SK-N-SH (cell line): ENCODE results near the gene SLC25A4. TPM values are rescaled to one million over a fixed set of nuclear protein-coding genes. Genes with fewer than 3 reads are reported as not detected.

Experiments used
- CTCF ChIA-PET: fragments of 300-600, 350-600 bp; formaldehyde crosslinking; extraction: SDS; loops from one replicate; lab custom pipeline; 2021; lab: Yijun Ruan, JAX
- POLR2A ChIA-PET: fragments of 350-600 bp; sonication (Branson Sonifier 250); formaldehyde crosslinking; extraction: SDS; loops from one replicate; lab custom pipeline; 2020; ENCODE audit warnings: antibody characterized with exemption, inconsistent platforms; lab: Yijun Ruan, JAX
- DNase-seq: peaks from one replicate; pipeline ENCODE4 v3.0.0; 2012
- H2AFZ ChIP-seq: fragments of 200-600 bp; sonication (generic); 2 replicates; pipeline ENCODE4 v1.8.1; 2016; ENCODE audit warnings: antibody characterized with exemption, mild to moderate bottlenecking, low read depth
- H3F3A ChIP-seq: fragments of 200-600 bp; sonication (generic); replicated peaks from 2 replicates; pipeline ENCODE3; 2016; ENCODE audit warnings: antibody characterized with exemption, mild to moderate bottlenecking; ENCODE audit not compliant: insufficient read depth
- H3K27ac ChIP-seq, 2 experiments: fragments of 200-500 bp in 1 of 2; fragments of 200-600 bp in 1 of 2; sonication (Bioruptor generic) in 1 of 2; sonication (generic), shearing (Covaris generic) in 1 of 2; 2 replicates each; pipeline versions ENCODE4 v1.5.1 to v1.6.1; 2014 to 2016; ENCODE audit warnings: low read depth in 2 of 2, inconsistent platforms in 1 of 2, low read length in 1 of 2, mild to moderate bottlenecking in 1 of 2, mixed read lengths in 1 of 2
- H3K27me3 ChIP-seq: fragments of 200-600 bp; sonication (generic), shearing (Covaris generic); 2 replicates; pipeline ENCODE4 v1.6.1; 2016; ENCODE audit warnings: mixed run types; ENCODE audit not compliant: insufficient read depth
- H3K36me3 ChIP-seq, 2 experiments: fragments of 200-500 bp in 1 of 2; fragments of 200-600 bp in 1 of 2; sonication (Bioruptor generic) in 1 of 2; sonication (generic) in 1 of 2; replicated peaks in 1 of 2; 2 replicates each; pipeline versions ENCODE3 to v1.5.1; 2014 to 2016; ENCODE audit warnings: low read length in 1 of 2, mild to moderate bottlenecking in 1 of 2; ENCODE audit not compliant: insufficient read depth in 2 of 2, control insufficient read depth in 1 of 2
- H3K4me1 ChIP-seq, 2 experiments: fragments of 200-500 bp in 1 of 2; fragments of 200-600 bp in 1 of 2; sonication (Bioruptor generic) in 1 of 2; sonication (generic), shearing (Covaris generic) in 1 of 2; 2 replicates each; pipeline versions ENCODE4 v1.5.1 to v1.6.1; 2014 to 2016; ENCODE audit warnings: low read depth in 1 of 2, low read length in 1 of 2, mixed run types in 1 of 2; ENCODE audit not compliant: insufficient read depth in 2 of 2, control insufficient read depth in 1 of 2
- H3K4me2 ChIP-seq: fragments of 200-600 bp; sonication (generic), shearing (Covaris generic); 2 replicates; pipeline ENCODE4 v1.6.1; 2017; ENCODE audit warnings: mixed run types
- H3K4me3 ChIP-seq, 2 experiments: fragments of 200-500 bp in 1 of 2; fragments of 200-600 bp in 1 of 2; sonication (Bioruptor generic) in 1 of 2; sonication (generic), shearing (Covaris generic) in 1 of 2; 2 replicates each; pipeline versions ENCODE4 v1.5.1 to v1.8.1; 2014 to 2016; ENCODE audit warnings: low read depth in 2 of 2, inconsistent platforms in 1 of 2, low read length in 1 of 2, mild to moderate bottlenecking in 1 of 2, mixed read lengths in 1 of 2, moderate library complexity in 1 of 2
- H3K79me2 ChIP-seq: fragments of 200-600 bp; sonication (generic); 2 replicates; pipeline ENCODE4 v1.8.1; 2017; ENCODE audit warnings: mild to moderate bottlenecking; ENCODE audit not compliant: insufficient read depth
- H3K9ac ChIP-seq: fragments of 200-600 bp; sonication (generic); 2 replicates; pipeline ENCODE4 v1.6.1; 2017; ENCODE audit warnings: mixed run types
- H3K9me2 ChIP-seq: fragments of 200-600 bp; sonication (generic); 2 replicates; pipeline ENCODE4 v1.6.1; 2017; ENCODE audit warnings: mixed run types
- H3K9me3 ChIP-seq: fragments of 200-600 bp; sonication (generic); 2 replicates; pipeline ENCODE4 v1.6.1; 2017; ENCODE audit warnings: mixed run types, mild to moderate bottlenecking, moderate library complexity
- H4K20me1 ChIP-seq: fragments of 200-600 bp; sonication (generic); 2 replicates; pipeline ENCODE4 v1.6.1; 2017; ENCODE audit warnings: mild to moderate bottlenecking, mixed run types; ENCODE audit not compliant: insufficient read depth
- CHD2 ChIP-seq: fragments of 150-350 bp; IDR thresholded peaks from 2 replicates; pipeline ENCODE4 v1.6.1; 2018; ENCODE audit warnings: low read length; ENCODE audit not compliant: partially characterized antibody
- EZH2phosphoT487 ChIP-seq: fragments of 200-600 bp; sonication (generic); IDR thresholded peaks from 2 replicates; pipeline ENCODE4 v1.6.1; 2017; ENCODE audit warnings: low read depth, mixed run types, mild to moderate bottlenecking, antibody characterized with exemption, moderate library complexity, borderline replicate concordance
- FOSL2 ChIP-seq: IDR thresholded peaks from 2 replicates; pipeline ENCODE4 v1.4.0; 2012; ENCODE audit warnings: low read depth, mild to moderate bottlenecking, moderate library complexity, borderline replicate concordance
- FOXJ3 ChIP-seq: sonication (generic); formaldehyde crosslinking; IDR thresholded peaks from 2 replicates; pipeline ENCODE4 v1.5.1; 2020; ENCODE audit warnings: mild to moderate bottlenecking, missing genetic modification reagents
- GATA2 ChIP-seq: sonication (generic); formaldehyde crosslinking; IDR thresholded peaks from 2 replicates; pipeline ENCODE4 v1.5.0; 2020; ENCODE audit warnings: mild to moderate bottlenecking, missing genetic modification reagents
- IRF3 ChIP-seq: fragments of 150-350 bp; IDR thresholded peaks from 2 replicates; pipeline ENCODE4 v1.6.1; 2016; ENCODE audit warnings: mild to moderate bottlenecking, low read depth, low read length
- MAX ChIP-seq: IDR thresholded peaks from 2 replicates; pipeline ENCODE4 v1.4.0; 2012; ENCODE audit warnings: low read depth
- MXI1 ChIP-seq: IDR thresholded peaks from 2 replicates; pipeline ENCODE4 v1.6.1; 2012; ENCODE audit warnings: mild to moderate bottlenecking, low read depth, low read length, improper control_type of control experiment
- POLR2AphosphoS5 ChIP-seq: IDR thresholded peaks from 2 replicates; pipeline ENCODE4 v1.6.1; 2012; ENCODE audit warnings: low read depth, low read length
- RAD21 ChIP-seq: IDR thresholded peaks from 2 replicates; pipeline ENCODE4 v1.6.1; 2012; ENCODE audit warnings: mild to moderate bottlenecking, low read length
- RXRA ChIP-seq: IDR thresholded peaks from 2 replicates; pipeline ENCODE4 v1.4.0; 2012; ENCODE audit warnings: low read depth, mild to moderate bottlenecking, borderline replicate concordance
- SIN3A ChIP-seq: IDR thresholded peaks from 2 replicates; pipeline ENCODE4 v1.6.1; 2012; ENCODE audit warnings: low read depth, mild to moderate bottlenecking, low read length, moderate library complexity, borderline replicate concordance
- TCF12 ChIP-seq: IDR thresholded peaks from 2 replicates; pipeline ENCODE4 v1.4.0; 2012
- TEAD4 ChIP-seq: IDR thresholded peaks from 2 replicates; pipeline ENCODE4 v1.4.0; 2012; ENCODE audit warnings: mild to moderate bottlenecking, borderline replicate concordance; ENCODE audit not compliant: insufficient read depth
- YY1 ChIP-seq: IDR thresholded peaks from 2 replicates; pipeline ENCODE4 v1.4.0; 2012; ENCODE audit warnings: low read depth, mild to moderate bottlenecking
- WGBS: methylation state at CpG from one replicate; pipeline ENCODE4 v1.1.6; 2017; ENCODE audit warnings: low lambda C conversion rate; 5-methylcytosine and 5-hydroxymethylcytosine counted together
- polyA plus RNA-seq, 3 experiments: library from polyadenylated mRNA; depleted of rRNA; stranded (reverse); fragments of >200 nt; gene quantifications; 2 replicates each; pipeline ENCODE4 v1.2.3, GENCODE V29; 2012

Gene SLC25A4
- polyA plus RNA-seq, 1 of the 3 experiments (the other 2 are of a cell fraction): 36.2 TPM

GRCh38 chr4:185186769-185187168 is 43.7 kb downstream of the SLC25A4 start:
- H3F3A ChIP-seq: peaks cover 16% of the 10 kb centered on the region
- H3K36me3 ChIP-seq: peaks cover 27 to 33% of the 10 kb centered on the region in 2 experiments
- H3K4me3 ChIP-seq: no peak overlapping the region
- ChIA-PET POLR2A (interaction anchor here (1.3 to 1.7 kb wide), 2 partner anchors 10 to 44 kb away, joined by 4 read pairs; partner anchors contain the start of gene SLC25A4), CTCF (interaction anchor here (0.6 to 1.3 kb wide), 6 partner anchors 9 to 181 kb away, joined by 3 to 4 read pairs (median 4); no protein-coding TSS in a partner anchor)
- no peaks in the 10 kb centered on the region for H3K27me3 ChIP-seq
- no peak overlapping the region for H2AFZ ChIP-seq
- no peaks in the 10 kb centered on the region for H3K9me2 ChIP-seq
- no peak for DNase-seq
- no peak overlapping the region for H3K4me2 ChIP-seq
- no peak overlapping the region for H3K27ac ChIP-seq
- peaks cover 11% of the 10 kb centered on the region for H4K20me1 ChIP-seq
- no peak overlapping the region for H3K9ac ChIP-seq
- TF ChIP-seq FOSL2 (no peak), RXRA (no peak), POLR2AphosphoS5 (no peak), MXI1 (no peak), TCF12 (no peak), YY1 (no peak), TEAD4 (no peak), CHD2 (no peak), GATA2 (CRISPR knock-in tag) (no peak), RAD21 (no peak), SIN3A (no peak), FOXJ3 (CRISPR knock-in tag) (no peak)
- H3K4me1 ChIP-seq: peaks cover 0 to 10% of the 10 kb centered on the region in 2 experiments
- WGBS: 68% methylated on average over 3 of the region's 3 CpGs
- no peaks in the 10 kb centered on the region for H3K9me3 ChIP-seq
- peaks cover 75% of the 10 kb centered on the region for H3K79me2 ChIP-seq

GRCh38 chr4:185189606-185190305 is 46.7 kb downstream of the SLC25A4 start:
- Histone ChIP-seq H3K4me2 (no peak overlapping the region), H3K79me2 (peaks cover 81% of the 10 kb centered on the region), H3K9me3 (no peaks in the 10 kb centered on the region), H3K27me3 (no peaks in the 10 kb centered on the region), H3K9ac (no peak overlapping the region), H3K4me1 (no peaks in the 10 kb centered on the region; a peak in 2 of 4 replicates), H4K20me1 (no peaks in the 10 kb centered on the region; the same call in 1 of the 2 replicates), H3K9me2 (no peaks in the 10 kb centered on the region), H3K4me3 (no peak overlapping the region), H3K36me3 (peaks cover 27 to 36% of the 10 kb centered on the region in 2 experiments), H3F3A (peaks cover 1% of the 10 kb centered on the region), H3K27ac (no peak overlapping the region), H2AFZ (no peak overlapping the region)
- DNase-seq: no peak
- TF ChIP-seq FOXJ3 (CRISPR knock-in tag): no peak
- TF ChIP-seq EZH2phosphoT487: no peak
- no peak for TF ChIP-seq MAX
- no peak for TF ChIP-seq IRF3
- ChIA-PET CTCF (no interaction called here), POLR2A (no interaction called here)
- WGBS: 87% methylated on average over 4 of the region's 4 CpGs
